Measurements from ENCODE around the gene FOXE3. TPM values are rescaled to one million over a fixed set of nuclear protein-coding genes. Genes with fewer than 3 reads are reported as not detected.

The FOXE3 gene
- total RNA-seq, 1 experiment from 2014 or later: 0.14 TPM

DNA sequence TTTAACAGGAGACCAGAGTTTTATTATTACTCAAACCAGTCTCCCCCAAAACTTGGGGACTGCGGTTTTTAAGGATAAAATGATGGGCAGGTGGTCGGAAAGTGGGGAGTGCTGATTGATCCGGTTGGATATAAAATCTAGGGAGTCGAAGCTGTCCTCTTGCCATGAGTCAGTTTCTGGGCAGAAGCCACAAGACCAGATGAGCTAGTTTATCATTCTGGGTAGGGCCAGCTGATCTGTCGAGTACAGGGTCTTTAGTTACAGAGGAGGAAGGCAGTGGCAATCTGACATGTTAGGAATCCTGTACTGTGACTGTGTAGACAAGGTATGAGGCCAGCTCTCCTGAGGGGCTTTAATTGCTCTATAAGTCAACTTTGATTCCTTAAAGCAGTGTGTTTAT lies 22.9 kb upstream of the FOXE3 start:
- no peaks in the 10 kb centered on the region; the same call in 1 of the 2 replicates for H3K27me3 ChIP-seq (ENCODE audit: control insufficient read depth, insufficient read depth, low read length)
- H3K36me3 ChIP-seq (replicated peaks; ENCODE audit: control insufficient read depth, insufficient read depth, low read length): no peaks in the 10 kb centered on the region
- no peak overlapping the region for H3K4me3 ChIP-seq (ENCODE audit: insufficient read depth, low read depth, low read length)
- DNase-seq: no peak

DNA sequence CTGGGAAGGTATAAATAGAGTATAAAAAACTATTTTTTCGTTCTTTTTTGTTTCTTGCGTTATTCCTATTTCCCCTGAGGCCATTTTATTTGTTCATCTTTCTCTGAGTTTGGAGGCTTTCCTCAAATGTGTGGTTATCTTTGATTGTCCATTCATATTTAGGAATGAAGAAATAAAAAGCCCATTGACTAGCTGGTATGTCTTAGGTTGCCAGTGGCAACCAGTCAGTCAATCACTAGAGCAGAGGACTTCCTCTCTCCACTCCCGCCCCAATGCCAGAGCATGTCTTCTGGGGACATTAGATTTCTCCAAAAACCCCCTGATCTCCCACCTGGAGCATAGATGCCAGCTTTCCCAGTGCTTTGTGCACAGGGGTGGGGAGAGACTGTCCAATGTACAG lies 20.7 kb upstream of the FOXE3 start:
- H3K27me3 ChIP-seq (ENCODE audit: control insufficient read depth, insufficient read depth, low read length): peaks cover 5% of the 10 kb centered on the region
- no peak for DNase-seq
- no peak overlapping the region for H3K4me3 ChIP-seq (ENCODE audit: insufficient read depth, low read depth, low read length)
- H3K36me3 ChIP-seq (replicated peaks; ENCODE audit: control insufficient read depth, insufficient read depth, low read length): no peaks in the 10 kb centered on the region

DNA sequence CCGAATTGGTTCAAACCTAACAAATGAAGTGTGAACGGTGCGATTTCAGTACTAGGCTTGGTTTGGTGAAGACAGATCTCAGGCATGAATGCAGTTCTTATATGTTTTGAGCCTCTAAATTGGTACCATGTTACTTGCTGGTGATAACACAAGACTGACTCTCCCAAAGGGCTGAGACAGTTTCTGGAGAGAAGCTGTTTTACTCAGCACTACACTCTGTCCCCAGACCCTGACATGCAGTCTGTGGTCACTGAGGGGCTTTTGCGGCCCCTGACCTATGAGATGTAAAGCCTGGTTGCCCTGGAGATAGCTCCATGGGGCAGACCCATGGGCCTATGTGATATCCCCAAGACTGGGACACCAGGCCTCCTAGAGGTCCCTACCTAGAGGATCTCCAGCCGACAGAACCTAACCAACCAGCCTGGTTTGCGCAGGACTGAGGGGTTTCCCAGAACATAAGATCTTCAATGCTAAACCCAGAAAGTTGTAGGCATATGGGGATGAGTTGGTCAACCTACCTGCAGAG lies 19.4 kb upstream of the FOXE3 start:
- Histone ChIP-seq H3K4me3 (ENCODE audit: insufficient read depth, low read depth, low read length) (no peak overlapping the region), H3K36me3 (replicated peaks; ENCODE audit: control insufficient read depth, insufficient read depth, low read length) (no peaks in the 10 kb centered on the region), H3K27me3 (ENCODE audit: control insufficient read depth, insufficient read depth, low read length) (peaks cover 7% of the 10 kb centered on the region)
- DNase-seq: no peak

DNA sequence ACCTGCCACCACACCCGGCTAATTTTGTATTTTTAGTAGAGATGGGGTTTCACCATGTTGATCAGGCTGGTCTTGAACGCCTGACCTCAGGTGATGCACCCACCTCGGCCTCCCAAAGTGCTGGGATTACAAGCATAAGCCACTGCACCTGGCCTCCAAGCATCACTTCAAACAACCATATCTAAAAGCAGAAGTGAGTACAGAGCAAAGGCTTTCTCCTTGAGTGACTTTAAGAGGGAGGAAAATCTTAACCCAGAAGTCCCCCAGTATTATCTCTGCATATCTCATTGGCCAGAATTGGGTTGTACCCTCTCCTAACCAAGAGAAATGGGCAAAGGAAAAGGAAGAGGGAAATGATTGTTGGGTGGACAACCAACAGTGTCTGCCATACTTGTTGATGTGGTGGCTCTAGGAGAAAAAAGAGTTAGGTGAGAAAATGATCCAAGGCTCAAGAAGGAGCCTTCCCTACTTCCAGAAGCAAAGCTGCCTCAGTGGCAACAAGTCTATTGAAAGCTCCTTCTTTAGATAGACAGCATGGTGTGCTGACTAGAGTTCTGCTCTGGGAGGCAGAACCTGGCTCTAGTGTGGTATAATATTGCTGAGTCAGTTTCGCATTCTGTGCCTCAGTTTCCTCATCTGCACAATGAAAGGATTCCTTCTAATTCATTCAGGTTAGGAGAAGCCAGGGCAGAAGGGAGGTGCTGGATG lies 16.8 kb upstream of the FOXE3 start:
- peaks cover 9% of the 10 kb centered on the region for H3K27me3 ChIP-seq (ENCODE audit: control insufficient read depth, insufficient read depth, low read length)
- H3K4me3 ChIP-seq (ENCODE audit: insufficient read depth, low read depth, low read length): no peak overlapping the region
- H3K36me3 ChIP-seq (replicated peaks; ENCODE audit: control insufficient read depth, insufficient read depth, low read length): no peaks in the 10 kb centered on the region
- DNase-seq: no peak

DNA sequence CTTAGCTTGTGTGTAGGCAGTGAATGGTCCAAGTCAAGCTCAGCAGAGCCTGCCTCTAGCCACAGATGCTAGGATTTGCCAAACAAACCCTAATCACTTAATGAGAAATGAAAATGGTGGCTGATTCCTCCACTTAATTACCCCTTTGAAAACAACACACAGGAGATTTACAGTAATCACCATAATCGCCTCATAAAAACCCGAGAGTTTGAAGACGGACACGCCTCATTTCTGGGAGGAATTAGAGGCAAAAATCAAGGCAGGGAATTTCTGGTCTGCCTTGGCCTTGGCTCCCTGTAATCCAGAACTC lies 16.3 kb upstream of the FOXE3 start:
- H3K4me3 ChIP-seq (ENCODE audit: insufficient read depth, low read depth, low read length): no peak overlapping the region
- peaks cover 9% of the 10 kb centered on the region for H3K27me3 ChIP-seq (ENCODE audit: control insufficient read depth, insufficient read depth, low read length)
- no peaks in the 10 kb centered on the region for H3K36me3 ChIP-seq (replicated peaks; ENCODE audit: control insufficient read depth, insufficient read depth, low read length)
- DNase-seq: no peak

DNA sequence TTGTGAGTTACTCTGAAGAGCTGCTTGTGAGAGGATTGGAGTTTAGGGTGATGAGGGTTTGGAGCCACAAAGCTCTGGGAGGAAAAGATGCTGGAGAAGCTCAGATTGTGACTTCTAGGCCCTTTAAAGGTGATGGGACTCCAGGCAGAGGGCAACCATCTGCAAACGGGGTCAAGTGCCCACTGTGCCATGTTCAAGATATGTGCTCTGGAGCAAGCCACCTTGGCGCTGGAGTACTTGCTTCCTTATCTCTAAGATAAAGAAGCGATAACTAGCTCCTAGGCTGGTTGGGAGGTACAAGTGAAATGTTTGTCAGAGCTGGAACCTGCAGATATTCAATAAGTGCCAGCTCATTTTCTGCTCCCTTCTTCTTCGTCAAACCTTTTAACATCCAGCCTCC lies 14.3 kb upstream of the FOXE3 start:
- no peak for DNase-seq
- Histone ChIP-seq H3K36me3 (replicated peaks; ENCODE audit: control insufficient read depth, insufficient read depth, low read length) (no peaks in the 10 kb centered on the region), H3K27me3 (ENCODE audit: control insufficient read depth, insufficient read depth, low read length) (peaks cover 11% of the 10 kb centered on the region), H3K4me3 (ENCODE audit: insufficient read depth, low read depth, low read length) (no peak overlapping the region)

DNA sequence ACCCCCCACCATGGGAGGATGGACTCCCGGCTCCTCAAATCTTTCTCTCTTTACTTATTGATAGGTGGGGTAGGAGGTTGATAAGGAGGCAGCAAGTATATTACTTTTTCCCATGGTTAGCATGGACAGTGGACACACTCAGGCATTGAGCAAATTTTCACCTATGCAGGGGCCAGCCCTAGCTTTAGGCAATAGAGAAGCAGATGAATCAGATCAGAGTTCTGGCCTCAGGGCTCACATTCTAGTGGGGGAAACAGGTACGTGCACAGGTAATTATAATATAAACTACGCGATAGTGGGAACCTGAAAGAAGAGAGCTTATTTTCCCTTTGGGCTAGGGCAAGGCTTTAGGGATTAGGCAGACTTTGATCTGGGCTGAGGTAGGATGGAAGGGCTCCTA lies 13.5 kb upstream of the FOXE3 start:
- H3K27me3 ChIP-seq (ENCODE audit: control insufficient read depth, insufficient read depth, low read length): peaks cover 11% of the 10 kb centered on the region

DNA sequence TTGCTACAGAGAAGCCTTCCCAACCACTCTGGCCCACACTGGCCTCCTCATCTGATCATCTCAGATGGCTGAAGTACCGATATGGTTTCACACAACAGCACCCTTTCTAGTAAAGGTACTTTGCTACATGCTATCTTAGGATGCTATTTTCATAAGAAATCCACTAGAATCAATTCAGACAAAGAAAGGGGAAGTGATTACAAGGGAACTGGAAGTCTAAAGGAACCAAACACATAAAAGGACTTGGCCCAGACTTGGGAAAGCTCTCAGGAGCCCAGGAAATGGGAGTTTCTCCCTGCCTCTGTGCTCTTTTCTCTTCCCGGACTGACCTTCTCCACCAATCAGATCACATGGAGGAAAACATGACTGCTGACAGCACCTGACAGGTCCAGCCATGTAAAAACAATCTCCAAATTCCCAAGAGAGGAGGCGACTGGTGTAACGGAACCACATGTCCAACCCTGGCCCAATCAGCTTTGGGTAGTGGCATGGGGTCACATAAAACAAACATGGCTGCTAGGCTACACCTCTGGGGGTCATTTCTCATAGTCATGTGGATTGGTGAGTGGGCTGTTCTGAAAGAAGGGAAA lies 12.7 kb upstream of the FOXE3 start:
- H3K4me3 ChIP-seq (ENCODE audit: insufficient read depth, low read depth, low read length): no peak overlapping the region
- no peak for DNase-seq
- no peaks in the 10 kb centered on the region for H3K36me3 ChIP-seq (replicated peaks; ENCODE audit: control insufficient read depth, insufficient read depth, low read length)
- H3K27me3 ChIP-seq (ENCODE audit: control insufficient read depth, insufficient read depth, low read length): peaks cover 11% of the 10 kb centered on the region

More for the DNA sequence above, 13.5 kb upstream of the FOXE3 start:
- no peak for DNase-seq
- no peaks in the 10 kb centered on the region for H3K36me3 ChIP-seq (replicated peaks; ENCODE audit: control insufficient read depth, insufficient read depth, low read length)
- no peak overlapping the region for H3K4me3 ChIP-seq (ENCODE audit: insufficient read depth, low read depth, low read length)

DNA sequence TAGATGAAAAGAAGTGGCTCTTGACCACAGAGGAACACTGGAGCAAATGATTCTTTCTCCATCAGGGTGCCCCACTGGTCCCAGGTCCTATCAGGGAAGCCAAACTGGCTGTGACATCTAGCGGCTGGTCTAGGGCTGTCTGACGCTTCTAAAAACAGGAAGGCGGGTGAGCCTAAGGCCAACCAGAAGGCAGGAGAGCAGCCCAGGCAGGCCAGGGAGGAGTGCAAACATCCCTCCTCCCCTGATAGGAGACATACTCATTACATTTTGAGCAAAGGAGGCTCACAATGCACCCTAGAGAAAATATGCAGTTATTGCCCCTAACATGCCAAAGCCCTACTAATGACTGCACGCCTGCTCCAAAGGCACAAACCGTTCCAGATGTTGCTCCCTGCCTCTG lies 10.4 kb upstream of the FOXE3 start:
- no peak for DNase-seq
- Histone ChIP-seq H3K27me3 (ENCODE audit: control insufficient read depth, insufficient read depth, low read length) (peaks cover 9% of the 10 kb centered on the region; the same call in 1 of the 2 replicates), H3K4me3 (ENCODE audit: insufficient read depth, low read depth, low read length) (no peak overlapping the region), H3K36me3 (replicated peaks; ENCODE audit: control insufficient read depth, insufficient read depth, low read length) (no peaks in the 10 kb centered on the region)

DNA sequence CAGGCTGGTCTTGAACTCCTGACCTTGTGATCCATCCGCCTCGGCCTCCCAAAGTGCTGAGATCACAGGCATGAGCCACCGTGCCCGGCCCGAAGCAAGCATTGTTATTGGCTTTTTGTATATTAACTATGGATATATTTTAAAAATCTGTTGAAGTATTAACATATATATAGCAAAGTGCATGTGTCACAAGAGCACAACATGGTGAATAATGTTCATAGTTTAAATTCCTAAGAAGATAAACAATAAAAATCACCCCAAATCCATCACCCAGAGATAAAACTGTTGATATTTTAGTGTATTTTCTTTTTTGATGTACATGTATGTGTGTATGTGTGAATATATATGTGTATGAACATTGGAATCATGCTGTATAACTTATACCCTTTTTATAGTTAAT lies 9.1 kb upstream of the FOXE3 start:
- DNase-seq: no peak
- Histone ChIP-seq H3K36me3 (replicated peaks; ENCODE audit: control insufficient read depth, insufficient read depth, low read length) (no peaks in the 10 kb centered on the region), H3K27me3 (ENCODE audit: control insufficient read depth, insufficient read depth, low read length) (peaks cover 7% of the 10 kb centered on the region; the same call in 1 of the 2 replicates), H3K4me3 (ENCODE audit: insufficient read depth, low read depth, low read length) (no peak overlapping the region)

DNA sequence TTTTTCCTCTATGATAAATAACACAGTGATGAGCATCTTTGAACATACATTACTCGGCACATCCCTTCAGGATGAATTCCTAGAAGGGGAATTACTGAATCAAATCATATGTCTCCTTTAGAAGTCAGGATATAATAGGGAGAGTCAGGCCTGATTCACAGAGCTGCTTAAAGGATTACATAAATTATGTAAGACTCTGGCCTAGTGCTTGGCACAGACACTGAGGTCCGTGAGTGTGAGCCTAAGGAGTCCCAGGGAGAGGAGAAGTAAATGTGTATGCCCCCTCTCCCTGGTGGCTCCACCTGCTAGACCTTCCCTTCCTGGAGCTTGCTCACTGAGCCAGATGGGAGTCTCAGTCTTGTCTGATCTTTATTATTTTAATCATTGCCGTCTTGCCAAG lies 8.6 kb upstream of the FOXE3 start:
- H3K4me3 ChIP-seq (ENCODE audit: insufficient read depth, low read depth, low read length): no peak overlapping the region
- H3K36me3 ChIP-seq (replicated peaks; ENCODE audit: control insufficient read depth, insufficient read depth, low read length): no peaks in the 10 kb centered on the region
- H3K27me3 ChIP-seq (ENCODE audit: control insufficient read depth, insufficient read depth, low read length): peaks cover 10% of the 10 kb centered on the region; the same call in 1 of the 2 replicates
- no peak for DNase-seq

DNA sequence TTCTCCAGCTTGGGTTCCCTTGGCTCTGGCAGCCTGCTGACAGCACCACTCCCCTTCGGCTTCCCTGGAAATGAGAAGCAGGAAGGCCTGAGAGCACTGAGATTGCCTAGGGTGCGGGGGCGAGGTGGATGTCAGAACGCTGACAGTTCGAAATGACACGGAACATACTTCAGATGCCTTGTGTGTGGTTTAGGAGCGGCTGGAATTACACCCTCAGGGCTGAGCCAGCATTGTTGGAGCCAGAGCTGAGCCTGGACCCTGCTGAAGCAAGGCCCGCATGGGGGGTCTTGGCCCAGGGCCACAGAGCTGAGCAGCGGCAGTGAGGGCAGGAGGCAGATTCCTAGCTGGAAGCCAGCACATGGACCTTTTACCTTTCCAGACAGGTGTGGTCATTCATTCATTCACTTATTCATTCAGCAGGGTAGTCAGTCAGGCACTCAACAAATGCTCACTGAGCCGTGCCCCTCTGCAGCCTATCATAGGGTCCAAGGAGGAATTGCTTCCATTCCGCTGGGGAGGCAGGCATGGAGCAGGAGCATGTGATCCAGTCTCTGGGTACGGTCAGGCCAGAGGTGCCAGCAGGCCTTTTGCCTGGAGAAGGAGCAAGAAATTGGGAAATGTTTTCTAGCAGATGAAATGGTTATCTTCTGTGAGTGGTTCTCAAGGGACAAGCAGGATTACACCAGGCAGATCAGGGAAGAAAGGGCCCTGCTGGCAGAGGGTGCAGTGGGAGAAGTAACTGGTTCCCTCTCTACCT lies 6.6 kb upstream of the FOXE3 start:
- Histone ChIP-seq H3K36me3 (replicated peaks; ENCODE audit: control insufficient read depth, insufficient read depth, low read length) (no peaks in the 10 kb centered on the region), H3K27me3 (ENCODE audit: control insufficient read depth, insufficient read depth, low read length) (peaks cover 22% of the 10 kb centered on the region), H3K4me3 (ENCODE audit: insufficient read depth, low read depth, low read length) (no peak overlapping the region)
- no peak for DNase-seq

DNA sequence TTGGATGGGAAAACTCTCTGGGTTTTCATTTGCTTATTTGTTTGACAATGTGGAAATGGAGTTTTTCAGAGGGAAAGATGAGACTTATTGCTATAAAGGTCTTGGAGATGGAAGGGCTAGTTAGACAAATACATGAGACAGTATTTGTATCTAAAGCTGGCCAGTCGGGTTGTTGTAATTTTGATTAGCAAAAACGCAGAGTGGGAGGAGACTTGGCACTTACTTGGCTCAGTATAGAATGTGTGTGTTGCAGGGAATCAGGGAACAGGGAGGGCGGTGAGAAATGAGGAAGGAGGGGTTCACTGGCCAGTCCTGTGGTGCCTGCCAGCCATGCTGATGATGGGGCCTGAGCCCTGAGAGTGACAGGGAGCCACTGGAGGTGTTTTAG lies 6.0 kb upstream of the FOXE3 start:
- no peak for DNase-seq
- H3K27me3 ChIP-seq (ENCODE audit: control insufficient read depth, insufficient read depth, low read length): peaks cover 27% of the 10 kb centered on the region
- no peaks in the 10 kb centered on the region for H3K36me3 ChIP-seq (replicated peaks; ENCODE audit: control insufficient read depth, insufficient read depth, low read length)
- H3K4me3 ChIP-seq (ENCODE audit: insufficient read depth, low read depth, low read length): no peak overlapping the region

DNA sequence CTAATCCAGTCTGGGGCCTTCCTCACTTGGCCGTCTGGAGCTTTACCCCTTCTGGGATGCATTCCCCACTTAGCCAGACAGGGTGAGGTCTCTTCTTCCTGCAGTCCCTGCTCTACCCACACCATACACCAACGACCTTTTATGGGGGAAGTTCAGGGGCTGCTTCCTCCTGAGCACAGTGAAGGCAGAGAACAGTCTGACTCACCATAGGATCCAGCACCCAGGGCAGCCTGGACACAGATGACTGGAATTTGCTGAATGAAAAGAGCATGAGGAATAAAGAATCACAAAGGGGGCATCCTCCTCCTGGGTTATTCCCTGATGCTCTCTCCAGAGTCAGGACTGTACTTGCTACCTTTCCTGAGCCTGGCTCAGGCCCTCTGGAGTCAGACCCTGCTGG lies 4.6 kb upstream of the FOXE3 start:
- no peak for DNase-seq
- Histone ChIP-seq H3K36me3 (replicated peaks; ENCODE audit: control insufficient read depth, insufficient read depth, low read length) (no peaks in the 10 kb centered on the region), H3K4me3 (ENCODE audit: insufficient read depth, low read depth, low read length) (no peak overlapping the region), H3K27me3 (ENCODE audit: control insufficient read depth, insufficient read depth, low read length) (peaks cover 39% of the 10 kb centered on the region)

DNA sequence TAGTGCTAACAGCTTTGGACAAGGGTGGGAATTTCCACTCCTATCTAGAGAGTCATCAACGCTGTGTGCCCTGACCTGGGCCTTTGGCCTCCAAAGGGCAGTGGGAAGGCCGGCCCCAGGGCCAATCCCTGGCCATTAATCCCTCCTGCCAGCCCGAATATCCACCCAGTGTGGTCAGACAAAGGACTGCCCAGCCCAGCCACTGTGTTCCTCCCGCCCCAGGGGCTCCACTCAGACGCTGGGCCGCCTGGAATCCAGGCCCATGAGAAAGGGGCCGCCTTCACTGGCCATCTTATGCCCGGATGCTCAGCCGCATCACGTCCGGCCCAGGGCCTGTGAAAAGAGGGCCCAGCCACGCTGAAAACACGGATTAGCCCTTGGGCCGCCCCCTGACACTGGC lies 3.6 kb upstream of the FOXE3 start:
- peaks cover 49% of the 10 kb centered on the region for H3K27me3 ChIP-seq (ENCODE audit: control insufficient read depth, insufficient read depth, low read length)
- peak; percentile 52 for DNase-seq
- no peaks in the 10 kb centered on the region for H3K36me3 ChIP-seq (replicated peaks; ENCODE audit: control insufficient read depth, insufficient read depth, low read length)
- no peak overlapping the region for H3K4me3 ChIP-seq (ENCODE audit: insufficient read depth, low read depth, low read length)
